ENCODE measurements around the gene ZDHHC17.

Gene ZDHHC17

DNA sequence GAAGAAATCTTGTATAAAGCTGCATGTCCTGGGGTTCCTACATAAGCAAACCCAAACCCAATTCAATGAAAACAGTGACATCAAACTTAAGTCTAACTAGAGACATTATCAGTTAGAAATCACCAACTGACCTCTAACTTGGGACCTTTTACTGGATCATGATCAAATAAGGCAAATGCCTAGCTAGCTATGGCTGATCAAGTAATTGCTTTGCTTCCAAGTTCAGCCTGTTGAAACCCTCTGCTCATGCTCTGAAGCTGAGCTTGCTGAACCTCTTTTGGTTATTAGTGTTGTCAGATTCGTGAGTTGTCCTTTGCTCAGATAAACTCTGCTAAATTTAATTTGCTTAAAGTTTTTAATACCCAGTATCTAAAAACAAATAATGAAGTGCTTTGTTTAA, 28.9 kb downstream of the ZDHHC17 start:
- TF ChIP-seq, protein P1, sequence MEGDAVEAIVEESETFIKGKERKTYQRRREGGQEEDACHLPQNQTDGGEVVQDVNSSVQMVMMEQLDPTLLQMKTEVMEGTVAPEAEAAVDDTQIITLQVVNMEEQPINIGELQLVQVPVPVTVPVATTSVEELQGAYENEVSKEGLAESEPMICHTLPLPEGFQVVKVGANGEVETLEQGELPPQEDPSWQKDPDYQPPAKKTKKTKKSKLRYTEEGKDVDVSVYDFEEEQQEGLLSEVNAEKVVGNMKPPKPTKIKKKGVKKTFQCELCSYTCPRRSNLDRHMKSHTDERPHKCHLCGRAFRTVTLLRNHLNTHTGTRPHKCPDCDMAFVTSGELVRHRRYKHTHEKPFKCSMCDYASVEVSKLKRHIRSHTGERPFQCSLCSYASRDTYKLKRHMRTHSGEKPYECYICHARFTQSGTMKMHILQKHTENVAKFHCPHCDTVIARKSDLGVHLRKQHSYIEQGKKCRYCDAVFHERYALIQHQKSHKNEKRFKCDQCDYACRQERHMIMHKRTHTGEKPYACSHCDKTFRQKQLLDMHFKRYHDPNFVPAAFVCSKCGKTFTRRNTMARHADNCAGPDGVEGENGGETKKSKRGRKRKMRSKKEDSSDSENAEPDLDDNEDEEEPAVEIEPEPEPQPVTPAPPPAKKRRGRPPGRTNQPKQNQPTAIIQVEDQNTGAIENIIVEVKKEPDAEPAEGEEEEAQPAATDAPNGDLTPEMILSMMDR (IDR thresholded peaks at IDR 0.05; ENCODE audit: low read depth, low read length, missing control alignments): no peak
- no peak overlapping the region for H3K4me3 ChIP-seq (ENCODE audit: low read depth, low read length)
- DNase-seq (ENCODE audit: low read depth): no peak

DNA sequence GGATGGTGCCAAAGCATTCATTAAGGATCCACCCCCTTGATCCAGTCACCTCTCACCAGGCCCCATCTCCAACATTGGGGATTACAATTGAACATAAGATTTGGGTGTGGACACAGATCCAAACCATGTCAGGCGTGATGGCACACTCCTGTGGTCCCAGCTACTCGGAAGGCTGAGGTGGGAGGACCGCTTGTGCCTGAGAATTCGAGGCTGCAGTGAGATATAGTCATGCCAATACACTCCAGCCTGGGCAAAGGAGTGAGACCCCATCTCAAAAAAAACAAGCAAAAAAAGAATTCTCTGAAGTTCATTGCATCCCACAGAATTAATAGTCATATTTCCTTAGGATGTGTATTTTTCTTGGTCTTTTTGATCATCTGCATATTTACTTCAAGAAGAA, 34.9 kb downstream of the ZDHHC17 start:
- TF ChIP-seq, protein P1 (IDR thresholded peaks at IDR 0.05; ENCODE audit: low read depth, low read length, missing control alignments): no peak
- no peak for DNase-seq (ENCODE audit: low read depth)
- H3K4me3 ChIP-seq (ENCODE audit: low read depth, low read length): no peak overlapping the region

DNA sequence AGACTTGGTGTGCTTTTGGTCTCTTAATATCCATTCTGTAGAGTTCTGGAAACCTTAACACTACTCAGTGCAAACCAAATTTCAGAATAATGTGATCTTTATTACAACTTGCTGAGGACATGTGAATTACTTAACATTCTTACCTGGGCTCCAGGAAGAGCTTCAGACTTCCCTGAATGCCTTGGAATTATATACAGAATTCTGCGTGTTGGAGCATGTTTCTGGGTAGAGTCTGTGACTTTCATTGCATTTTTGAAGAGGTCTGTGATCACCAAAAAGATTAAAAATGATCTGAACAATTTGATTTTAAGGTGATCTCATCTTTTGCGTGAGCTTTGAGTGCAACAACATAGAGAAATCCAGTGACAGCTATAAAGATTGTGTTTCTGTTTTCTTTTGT, 35.4 kb downstream of the ZDHHC17 start:
- TF ChIP-seq, protein P1 (IDR thresholded peaks at IDR 0.05; ENCODE audit: low read depth, low read length, missing control alignments): no peak
- no peak for DNase-seq (ENCODE audit: low read depth)
- no peak overlapping the region for H3K4me3 ChIP-seq (ENCODE audit: low read depth, low read length)

DNA sequence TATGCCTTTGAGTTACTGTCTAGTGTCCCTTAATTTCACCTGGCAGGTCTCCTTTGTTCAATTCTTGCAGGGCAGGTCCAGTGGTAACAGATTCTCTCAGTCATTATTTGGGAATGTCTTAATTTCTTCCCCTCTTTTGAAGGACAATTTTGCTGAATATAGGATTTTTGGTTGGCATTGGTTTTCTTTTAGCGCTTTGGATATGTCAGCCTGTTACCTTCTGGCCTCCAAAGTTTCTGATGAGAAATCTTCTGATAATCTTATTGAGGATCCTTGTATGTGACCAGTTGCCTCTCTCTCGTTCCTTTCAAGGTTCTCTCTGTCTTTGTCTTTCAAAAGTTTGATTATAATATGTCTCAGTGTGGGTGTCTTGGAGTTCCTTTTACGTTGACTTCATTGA, 38.1 kb downstream of the ZDHHC17 start:
- TF ChIP-seq, protein P1 (IDR thresholded peaks at IDR 0.05; ENCODE audit: low read depth, low read length, missing control alignments): no peak
- no peak overlapping the region for H3K4me3 ChIP-seq (ENCODE audit: low read depth, low read length)
- DNase-seq (ENCODE audit: low read depth): no peak

DNA sequence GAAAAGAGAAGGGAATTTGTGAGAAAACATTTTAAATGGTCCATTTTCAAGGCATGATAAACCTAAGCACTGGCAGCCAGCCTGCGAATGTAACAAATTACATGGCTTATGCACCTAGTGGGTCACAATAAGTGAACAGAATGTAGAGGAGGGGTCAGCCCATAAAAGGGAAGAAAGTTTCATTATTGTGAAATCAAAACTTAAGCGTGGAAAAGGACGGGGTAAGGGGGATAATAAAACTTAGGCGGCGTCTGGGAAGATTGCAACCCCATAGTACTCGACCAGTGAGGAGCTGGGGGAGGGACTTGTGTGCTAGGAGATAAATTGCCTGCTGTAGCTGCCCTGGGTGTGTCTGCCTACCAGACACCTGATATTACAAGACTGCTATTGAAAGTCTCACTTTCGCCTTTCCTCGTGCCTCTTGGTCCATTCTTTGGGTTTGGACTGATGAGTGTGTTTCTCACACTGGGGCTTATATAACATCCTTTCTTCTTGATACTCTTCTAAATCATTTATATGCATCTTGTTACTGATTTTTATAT, 40.6 kb downstream of the ZDHHC17 start:
- TF ChIP-seq, protein P1 (IDR thresholded peaks at IDR 0.05; ENCODE audit: low read depth, low read length, missing control alignments): no peak
- DNase-seq (ENCODE audit: low read depth): no peak
- no peak overlapping the region for H3K4me3 ChIP-seq (ENCODE audit: low read depth, low read length)

DNA sequence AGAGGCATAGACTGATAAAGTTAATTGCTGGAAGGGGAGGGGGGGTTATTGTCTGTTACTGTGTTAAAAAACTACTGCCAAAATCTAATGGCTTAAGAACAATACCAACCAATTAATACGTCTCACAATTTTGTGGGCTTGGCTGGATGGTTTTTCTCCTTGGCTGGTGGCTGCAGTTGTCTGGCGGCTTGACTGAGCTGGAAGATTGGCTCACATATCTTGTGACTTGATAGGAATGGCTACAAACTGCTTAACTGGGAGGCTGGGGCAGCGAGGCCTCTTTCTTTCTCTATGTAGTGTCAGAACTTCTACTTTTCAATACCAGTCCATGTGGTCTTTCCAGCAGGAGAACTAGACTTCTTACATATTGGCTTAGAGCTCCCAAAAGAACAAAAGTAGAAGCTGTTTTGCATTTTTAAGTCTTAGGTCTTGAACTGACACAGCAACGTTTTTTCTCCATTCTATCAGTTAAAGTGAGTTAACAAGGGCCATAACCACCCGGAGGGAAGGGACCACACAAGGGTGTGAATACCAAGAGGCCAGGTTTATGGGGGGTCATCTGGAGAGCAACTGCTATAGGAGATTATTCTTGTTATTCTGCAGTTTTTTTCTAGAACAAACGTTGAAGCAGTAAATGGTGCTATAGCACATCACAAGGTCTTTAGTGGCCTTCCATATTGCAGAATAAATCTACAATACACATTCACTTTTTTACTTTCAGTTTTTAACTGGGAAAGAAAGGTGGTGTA, 46.9 kb downstream of the ZDHHC17 start:
- TF ChIP-seq, protein P1 (IDR thresholded peaks at IDR 0.05; ENCODE audit: low read depth, low read length, missing control alignments): no peak
- no peak overlapping the region for H3K4me3 ChIP-seq (ENCODE audit: low read depth, low read length)
- no peak for DNase-seq (ENCODE audit: low read depth)

DNA sequence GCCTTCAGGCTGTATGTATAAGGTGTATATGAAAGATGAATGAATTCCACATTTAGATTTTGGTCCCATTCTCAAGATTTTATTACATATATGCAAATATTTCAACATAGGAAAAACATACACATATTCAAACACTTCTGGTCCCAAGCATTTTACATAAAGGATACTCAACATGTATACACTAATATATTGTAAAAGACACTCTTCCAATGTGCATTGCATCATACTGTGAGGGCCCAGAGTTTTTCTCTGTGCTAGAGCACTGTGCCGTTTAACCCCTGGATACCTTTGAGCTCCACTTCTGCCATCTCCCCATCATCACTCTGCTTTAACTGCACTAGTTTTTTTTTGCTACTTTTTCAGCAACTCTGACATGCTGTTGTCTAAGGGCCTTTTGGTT, 48.1 kb downstream of the ZDHHC17 start:
- H3K4me3 ChIP-seq (ENCODE audit: low read depth, low read length): no peak overlapping the region
- DNase-seq (ENCODE audit: low read depth): no peak
- TF ChIP-seq, protein P1 (IDR thresholded peaks at IDR 0.05; ENCODE audit: low read depth, low read length, missing control alignments): no peak

Data from GM12864 (cell line).